Adrenal gland (tissue), 5 donors: Measurements from ENCODE around the gene COX14.

Experiments
- CTCF ChIP-seq, 6 experiments: fragments of 450-650 bp in 4 of 6; fragments of 200-600 bp in 2 of 6; sonication (generic) in 1 of 6; IDR thresholded peaks; 1 replicate in 5 of 6; 2 replicates in 1 of 6; pipeline versions ENCODE4 v1.5.1 to v1.8.0; 2016 to 2021; ENCODE audit warnings: antibody characterized with exemption in 6 of 6, mild to moderate bottlenecking in 2 of 6, moderate library complexity in 1 of 6
- POLR2A ChIP-seq, 2 donors: fragments of 450-650 bp; IDR thresholded peaks; one replicate each; pipeline ENCODE4 v1.6.1; 2017; ENCODE audit warnings: antibody characterized with exemption in 2 of 2, mild to moderate bottlenecking in 2 of 2, moderate library complexity in 1 of 2
- donor health status: DM: no; HTN: no; CAD: no.

GRCh38 chr12:50123203-50123602, 11.2 kb downstream of the COX14 start:
- TF ChIP-seq CTCF (IDR thresholded peaks at IDR 0.05) (no peak), POLR2A (IDR thresholded peaks at IDR 0.05) (no peak)
